H9 (cell line): ENCODE data around the gene AS3MT. TPM values are rescaled to one million over a fixed set of nuclear protein-coding genes. Genes with fewer than 3 reads are reported as not detected.

Source experiments
- DNase-seq: peaks from one replicate; pipeline ENCODE4 v3.0.0-alpha.2; 2017
- H2AFZ ChIP-seq: one replicate; pipeline ENCODE4 v1.6.1; 2013; ENCODE audit warnings: mild to moderate bottlenecking, low read length, control low read depth, moderate library complexity
- H2AK5ac ChIP-seq: 2 replicates; pipeline ENCODE4 v1.6.1; 2013; ENCODE audit warnings: low read length, control low read depth, mixed read lengths; ENCODE audit not compliant: insufficient read length
- H2BK120ac ChIP-seq: one replicate; pipeline ENCODE4 v1.6.1; 2013; ENCODE audit warnings: low read depth, mild to moderate bottlenecking, low read length, control low read depth, inconsistent platforms; ENCODE audit not compliant: poor library complexity, severe bottlenecking
- H2BK12ac ChIP-seq: 2 replicates; pipeline ENCODE4 v1.6.1; 2013; ENCODE audit warnings: low read length, control low read depth, mixed read lengths, low read depth; ENCODE audit not compliant: insufficient read length
- H2BK15ac ChIP-seq: 2 replicates; pipeline ENCODE4 v1.6.1; 2013; ENCODE audit warnings: low read depth, low read length, control low read depth
- H2BK20ac ChIP-seq: one replicate; pipeline ENCODE4 v1.6.1; 2013; ENCODE audit warnings: low read depth, mild to moderate bottlenecking, low read length, control low read depth, inconsistent platforms; ENCODE audit not compliant: poor library complexity, severe bottlenecking
- H2BK5ac ChIP-seq: 2 replicates; pipeline ENCODE4 v1.6.1; 2013; ENCODE audit warnings: low read length, control low read depth, mixed read lengths; ENCODE audit not compliant: insufficient read length
- H3K14ac ChIP-seq: 2 replicates; pipeline ENCODE4 v1.6.1; 2013; ENCODE audit warnings: low read length, control low read depth; ENCODE audit not compliant: insufficient read depth
- H3K18ac ChIP-seq: 2 replicates; pipeline ENCODE4 v1.6.1; 2013; ENCODE audit warnings: low read depth, mild to moderate bottlenecking, mixed read lengths, low read length, control low read depth; ENCODE audit not compliant: insufficient read length
- H3K23ac ChIP-seq: 2 replicates; pipeline ENCODE4 v1.6.1; 2013; ENCODE audit warnings: low read length, control low read depth, mixed read lengths, low read depth; ENCODE audit not compliant: insufficient read length
- H3K23me2 ChIP-seq: 2 replicates; pipeline ENCODE4 v1.6.1; 2013; ENCODE audit warnings: low read depth, mild to moderate bottlenecking, mixed read lengths, low read length, control low read depth; ENCODE audit not compliant: insufficient read length, poor library complexity, severe bottlenecking
- H3K27ac ChIP-seq: 2 replicates; pipeline ENCODE4 v1.5.1; 2013; ENCODE audit warnings: low read length, control low read depth, mixed read lengths, low read depth; ENCODE audit not compliant: insufficient read length
- H3K27me3 ChIP-seq: 2 replicates; pipeline ENCODE4 v1.6.1; 2013; ENCODE audit warnings: low read length, control low read depth, inconsistent platforms; ENCODE audit not compliant: insufficient read depth
- H3K4ac ChIP-seq: 2 replicates; pipeline ENCODE4 v1.6.1; 2013; ENCODE audit warnings: low read depth, mild to moderate bottlenecking, control low read depth, inconsistent platforms, low read length, moderate library complexity
- H3K4me1 ChIP-seq: 2 replicates; pipeline ENCODE4 v1.6.1; 2013; ENCODE audit warnings: low read length, control low read depth, inconsistent platforms; ENCODE audit not compliant: insufficient read depth
- H3K4me2 ChIP-seq: 2 replicates; pipeline ENCODE4 v1.6.1; 2013; ENCODE audit warnings: low read length, control low read depth, mixed read lengths; ENCODE audit not compliant: insufficient read length, insufficient read depth
- H3K56ac ChIP-seq: 2 replicates; pipeline ENCODE4 v1.6.1; 2013; ENCODE audit warnings: low read depth, mild to moderate bottlenecking, mixed read lengths, low read length, control low read depth; ENCODE audit not compliant: insufficient read length
- H3K79me1 ChIP-seq: 2 replicates; pipeline ENCODE4 v1.6.1; 2013; ENCODE audit warnings: low read depth, mild to moderate bottlenecking, moderate library complexity, low read length, control low read depth, inconsistent platforms; ENCODE audit not compliant: insufficient read depth, poor library complexity, severe bottlenecking
- H3K79me2 ChIP-seq: 2 replicates; pipeline ENCODE4 v1.6.1; 2013; ENCODE audit warnings: low read length, control low read depth, inconsistent platforms; ENCODE audit not compliant: insufficient read depth
- H3K9ac ChIP-seq: 2 replicates; pipeline ENCODE4 v1.6.1; 2013; ENCODE audit warnings: low read length, control low read depth, mixed read lengths; ENCODE audit not compliant: insufficient read length; ENCODE audit errors: extremely low read depth
- H3K9me3 ChIP-seq: one replicate; pipeline ENCODE4 v1.6.1; 2013; ENCODE audit warnings: low read depth, low read length, inconsistent platforms; ENCODE audit not compliant: control insufficient read depth
- H3T11ph ChIP-seq: one replicate; pipeline ENCODE4 v1.6.1; 2013; ENCODE audit warnings: mild to moderate bottlenecking, low read length, control low read depth, inconsistent platforms
- H4K20me1 ChIP-seq: one replicate; pipeline ENCODE4 v1.6.1; 2013; ENCODE audit not compliant: control insufficient read depth, insufficient read length, insufficient read depth
- H4K5ac ChIP-seq: 2 replicates; pipeline ENCODE4 v1.6.1; 2013; ENCODE audit warnings: low read depth, mild to moderate bottlenecking, mixed read lengths, low read length, control low read depth; ENCODE audit not compliant: insufficient read length
- H4K8ac ChIP-seq: replicated peaks from 2 replicates; pipeline ENCODE4 v1.6.1; 2013; ENCODE audit warnings: low read length, control low read depth, mixed read lengths, low read depth; ENCODE audit not compliant: insufficient read length
- H4K91ac ChIP-seq: 2 replicates; pipeline ENCODE4 v1.6.1; 2013; ENCODE audit warnings: low read depth, mild to moderate bottlenecking, moderate library complexity, mixed read lengths, low read length, control low read depth; ENCODE audit not compliant: insufficient read length
- H3K27ac Mint-ChIP-seq, 3 experiments: 2 replicates in 2 of 3; 3 replicates in 1 of 3; pipeline ENCODE4 v1.8.0; 2020 to 2021; ENCODE audit warnings: mixed read lengths in 3 of 3, mild to moderate bottlenecking in 1 of 3, moderate library complexity in 1 of 3
- H3K27me3 Mint-ChIP-seq: 2 replicates; pipeline ENCODE4 v1.8.0; 2021; ENCODE audit warnings: low read depth, mild to moderate bottlenecking, moderate library complexity, mixed read lengths
- H3K36me3 Mint-ChIP-seq, 3 experiments: 2 replicates in 2 of 3; 3 replicates in 1 of 3; pipeline ENCODE4 v1.8.0; 2020 to 2021; ENCODE audit warnings: low read depth in 3 of 3, mixed read lengths in 3 of 3; ENCODE audit not compliant: insufficient read depth in 1 of 3
- H3K4me1 Mint-ChIP-seq, 2 experiments: 2 replicates each; pipeline ENCODE4 v1.8.0; 2020; ENCODE audit warnings: mixed read lengths in 2 of 2
- H3K4me3 Mint-ChIP-seq, 2 experiments: 2 replicates in 1 of 2; 3 replicates in 1 of 2; pipeline ENCODE4 v1.8.0; 2020 to 2021; ENCODE audit warnings: mild to moderate bottlenecking in 2 of 2, mixed read lengths in 2 of 2, moderate library complexity in 1 of 2
- H3K9me3 Mint-ChIP-seq, 2 experiments: 2 replicates in 1 of 2; 3 replicates in 1 of 2; pipeline ENCODE4 v1.8.0; 2020; ENCODE audit warnings: mild to moderate bottlenecking in 2 of 2, mixed read lengths in 2 of 2, moderate library complexity in 1 of 2
- WGBS: extraction: QIAGEN DNeasy Blood & Tissue Kit; methylation state at CpG from one replicate; pipeline ENCODE4 v1.1.7; 2013; ENCODE audit warnings: missing lambda C conversion rate, low lambda C conversion rate, mixed read lengths; ENCODE audit not compliant: insufficient read length; ENCODE audit errors: extremely low coverage; 5-methylcytosine and 5-hydroxymethylcytosine counted together
- total RNA-seq: library from RNA; stranded (reverse); gene quantifications from 2 replicates; pipeline ENCODE4 v1.2.1, GENCODE V29; 2021
- TF ChIP-seq, protein P1 (sequence below): fragments of 200-600 bp; sonication (generic); conservative IDR thresholded peaks from 3 replicates; pipeline ENCODE4 v1.8.0; 2021; ENCODE audit warnings: antibody characterized with exemption, mild to moderate bottlenecking

The AS3MT gene
- total RNA-seq, 1 experiment from 2014 or later = 16.4 TPM

- no peak overlapping the region for H3K14ac ChIP-seq
- Mint-ChIP-seq H3K27ac (no peak overlapping the region), H3K9me3 (no peaks in the 10 kb centered on the region), H3K27me3 (no peaks in the 10 kb centered on the region), H3K4me3 (no peak overlapping the region), H3K4me1 (peaks cover 13 to 14% of the 10 kb centered on the region in 2 experiments), H3K36me3 (no peaks in the 10 kb centered on the region; a peak in 3 of 7 replicates)
- no peak overlapping the region for H2BK5ac ChIP-seq
- no peak overlapping the region for H3K4ac ChIP-seq
- no peak overlapping the region for H4K8ac ChIP-seq
- H3K4me2 ChIP-seq = no peak overlapping the region
- no peak overlapping the region for H2AK5ac ChIP-seq
- H3K9ac ChIP-seq = no peak overlapping the region
- H3K79me1 ChIP-seq = no peaks in the 10 kb centered on the region
- H3K18ac ChIP-seq = no peak overlapping the region
- no peak overlapping the region for H2BK12ac ChIP-seq
- H3K23me2 ChIP-seq = peaks cover 6% of the 10 kb centered on the region
- no peaks in the 10 kb centered on the region; the same call in 1 of the 2 replicates for H3K4me1 ChIP-seq
- H3T11ph ChIP-seq = no peak overlapping the region
- H4K5ac ChIP-seq = no peak overlapping the region
- no peak overlapping the region for H3K23ac ChIP-seq
- TF ChIP-seq, protein P1, sequence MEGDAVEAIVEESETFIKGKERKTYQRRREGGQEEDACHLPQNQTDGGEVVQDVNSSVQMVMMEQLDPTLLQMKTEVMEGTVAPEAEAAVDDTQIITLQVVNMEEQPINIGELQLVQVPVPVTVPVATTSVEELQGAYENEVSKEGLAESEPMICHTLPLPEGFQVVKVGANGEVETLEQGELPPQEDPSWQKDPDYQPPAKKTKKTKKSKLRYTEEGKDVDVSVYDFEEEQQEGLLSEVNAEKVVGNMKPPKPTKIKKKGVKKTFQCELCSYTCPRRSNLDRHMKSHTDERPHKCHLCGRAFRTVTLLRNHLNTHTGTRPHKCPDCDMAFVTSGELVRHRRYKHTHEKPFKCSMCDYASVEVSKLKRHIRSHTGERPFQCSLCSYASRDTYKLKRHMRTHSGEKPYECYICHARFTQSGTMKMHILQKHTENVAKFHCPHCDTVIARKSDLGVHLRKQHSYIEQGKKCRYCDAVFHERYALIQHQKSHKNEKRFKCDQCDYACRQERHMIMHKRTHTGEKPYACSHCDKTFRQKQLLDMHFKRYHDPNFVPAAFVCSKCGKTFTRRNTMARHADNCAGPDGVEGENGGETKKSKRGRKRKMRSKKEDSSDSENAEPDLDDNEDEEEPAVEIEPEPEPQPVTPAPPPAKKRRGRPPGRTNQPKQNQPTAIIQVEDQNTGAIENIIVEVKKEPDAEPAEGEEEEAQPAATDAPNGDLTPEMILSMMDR = no peak
- H3K27ac ChIP-seq = no peak overlapping the region
- 100% methylated on average over 1 of the region's 3 CpGs for WGBS
- no peaks in the 10 kb centered on the region for H3K79me2 ChIP-seq
- no peaks in the 10 kb centered on the region; the same call in 1 of the 2 replicates for H3K27me3 ChIP-seq
- no peak overlapping the region for H4K91ac ChIP-seq
- H2BK20ac ChIP-seq = no peak overlapping the region
- DNase-seq = no peak
- no peaks in the 10 kb centered on the region for H3K9me3 ChIP-seq
- H3K56ac ChIP-seq = no peak overlapping the region
- no peak overlapping the region for H2BK120ac ChIP-seq
- no peak overlapping the region for H2AFZ ChIP-seq
- H4K20me1 ChIP-seq = no peaks in the 10 kb centered on the region
- H2BK15ac ChIP-seq = no peak overlapping the region
These were observed 3.6 kb upstream of the AS3MT start for GRCh38 chr10:102865620-102866019.
